GM18505 (cell line): ENCODE results near the gene BOLA1.
A peak's percentile ranks its signal among the peaks of the same experiment; 100 is the strongest.
"Not testable (repeated sequence)": the region's sequence is repeated elsewhere in the genome, so short reads cannot be mapped to it uniquely, and the experiment has no call there.

Experiments used
- ATAC-seq: cut with Tn5 transposase; IDR thresholded peaks from one replicate; pipeline ENCODE4 v1.9.1; 2021; ENCODE audit not compliant: unreplicated experiment
- POLR2A ChIP-seq: IDR thresholded peaks from 4 replicates; pipeline ENCODE4 v1.6.1; 2011; ENCODE audit warnings: borderline replicate concordance; ENCODE audit not compliant: insufficient read depth, insufficient read length; ENCODE audit errors: extremely low read depth

The BOLA1 gene

DNA sequence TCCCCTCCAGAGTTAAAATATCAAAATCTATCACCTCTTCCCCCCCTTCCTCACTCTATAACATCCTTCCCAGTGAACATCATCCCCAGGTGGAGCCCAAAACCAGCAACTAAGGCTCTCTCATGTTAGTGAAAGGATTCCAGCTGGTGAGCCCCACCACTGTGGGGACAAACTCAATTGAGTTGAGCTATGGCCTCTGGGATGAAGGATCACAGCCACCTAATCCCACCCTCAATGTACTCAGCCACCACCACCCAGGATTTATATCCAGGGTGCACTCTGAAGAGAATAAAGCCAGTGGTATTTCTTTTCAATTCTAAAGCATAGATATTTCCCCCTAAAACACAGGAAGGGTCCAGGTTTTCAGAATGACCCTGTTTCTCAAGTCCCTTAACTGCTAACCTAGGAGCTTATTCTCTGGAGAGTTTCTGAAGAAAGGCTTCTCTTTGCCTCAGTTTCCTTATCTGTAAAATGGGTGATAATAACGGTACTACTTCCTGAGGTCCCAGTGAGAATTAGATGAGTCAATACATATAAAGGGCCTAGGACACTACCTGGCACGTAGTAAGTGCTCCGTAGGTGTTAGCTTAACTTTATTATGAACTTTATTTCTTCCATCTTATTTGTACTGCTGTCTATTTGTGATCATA is 15.6 kb upstream of the BOLA1 start:
- no peak for TF ChIP-seq POLR2A
- ATAC-seq = no peak

DNA sequence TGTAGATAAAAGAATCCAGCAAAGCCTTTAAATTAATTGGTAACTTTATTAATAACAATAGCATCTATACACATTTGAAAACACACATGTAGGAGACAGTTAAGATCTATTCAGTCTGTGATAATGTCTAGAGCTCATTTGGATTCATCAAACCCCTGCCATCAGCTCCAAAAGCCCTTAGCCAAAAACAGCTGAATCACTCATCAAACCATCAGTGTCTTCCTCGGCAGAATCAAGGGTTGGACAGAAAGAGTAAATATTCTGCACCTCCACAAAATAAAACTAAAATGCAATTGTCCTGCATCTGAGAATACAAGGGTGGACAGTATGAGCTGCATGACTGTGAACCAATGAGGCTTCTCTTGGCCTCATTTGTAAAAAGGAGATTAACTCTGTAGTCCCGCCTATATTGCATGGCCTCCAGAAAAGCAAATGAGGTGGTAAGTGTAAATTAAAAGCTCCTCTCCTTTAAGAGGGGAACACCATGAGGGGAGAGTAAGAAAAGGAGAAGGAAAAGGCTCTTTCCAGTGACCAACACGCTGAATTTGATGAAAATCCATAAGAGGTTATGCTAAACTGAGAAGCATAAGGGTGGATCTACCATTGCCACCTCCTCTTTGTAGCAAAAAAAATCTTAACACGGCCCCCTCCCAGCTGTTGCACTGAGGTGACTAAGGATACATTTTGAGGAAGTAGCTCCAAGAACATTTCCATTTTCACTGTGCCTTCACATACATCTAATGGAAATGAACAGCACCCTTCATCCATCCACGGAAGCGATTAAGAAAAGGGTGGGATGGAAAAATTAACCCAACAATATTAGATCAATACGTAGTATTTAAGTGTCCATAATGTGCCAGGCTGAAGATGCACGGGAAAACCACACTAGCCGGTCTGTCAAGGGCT is 14.7 kb upstream of the BOLA1 start:
- peak; percentile 31 for TF ChIP-seq POLR2A

DNA sequence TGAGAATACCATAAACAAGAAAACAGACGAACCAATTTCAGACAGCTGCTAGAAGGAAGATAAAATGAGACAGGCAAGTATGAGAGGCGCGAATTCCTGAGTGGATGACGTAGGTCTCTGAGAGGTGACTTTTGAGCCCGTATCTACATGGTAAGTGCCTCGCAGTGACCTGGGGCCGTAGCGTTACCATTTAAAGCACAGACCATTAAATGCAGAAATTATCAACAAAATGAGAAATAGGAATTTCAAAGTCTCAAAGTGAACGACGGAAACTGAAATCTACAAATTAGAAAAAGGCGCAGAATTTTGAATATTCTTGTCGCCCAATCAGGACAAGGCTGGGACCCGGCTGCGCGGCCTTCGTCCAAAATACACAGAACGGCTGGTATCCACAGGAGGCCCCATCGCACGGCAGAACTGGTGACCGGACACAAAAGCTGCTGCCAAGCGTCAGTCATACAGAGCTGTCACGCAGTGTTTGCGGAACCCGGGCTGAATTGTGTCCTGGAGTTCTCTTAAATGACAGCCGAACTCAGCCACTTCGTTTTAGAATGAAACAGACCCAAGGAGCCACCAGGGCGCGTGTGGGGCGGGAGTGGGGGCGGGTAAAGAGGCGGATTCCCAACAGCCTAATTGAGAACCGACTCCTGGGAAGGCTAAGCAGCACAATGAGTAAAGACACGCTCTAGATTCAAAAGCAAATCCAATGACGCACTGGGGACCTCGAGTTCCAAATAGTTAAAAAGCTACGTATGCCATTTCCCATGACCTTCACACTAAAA is 13.8 kb upstream of the BOLA1 start:
- ATAC-seq = no peak

More for the DNA sequence above, 14.7 kb upstream of the BOLA1 start:
- no peak for ATAC-seq

DNA sequence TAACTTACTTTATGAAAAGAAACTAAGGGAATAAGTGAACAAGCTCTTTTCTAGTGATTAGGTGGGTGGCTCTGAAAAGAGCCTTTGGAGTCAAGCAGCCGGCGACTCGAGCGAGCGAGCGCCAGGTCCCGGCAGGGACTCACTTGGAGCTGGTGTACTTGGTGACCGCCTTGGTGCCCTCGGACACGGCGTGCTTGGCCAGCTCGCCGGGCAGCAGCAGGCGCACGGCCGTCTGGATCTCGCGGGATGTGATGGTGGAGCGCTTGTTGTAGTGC is 13.3 kb upstream of the BOLA1 start:
- peak; percentile 81 for TF ChIP-seq POLR2A
- not testable (repeated sequence) for ATAC-seq

More for the DNA sequence above, 13.8 kb upstream of the BOLA1 start:
- TF ChIP-seq POLR2A = peak; percentile 86

DNA sequence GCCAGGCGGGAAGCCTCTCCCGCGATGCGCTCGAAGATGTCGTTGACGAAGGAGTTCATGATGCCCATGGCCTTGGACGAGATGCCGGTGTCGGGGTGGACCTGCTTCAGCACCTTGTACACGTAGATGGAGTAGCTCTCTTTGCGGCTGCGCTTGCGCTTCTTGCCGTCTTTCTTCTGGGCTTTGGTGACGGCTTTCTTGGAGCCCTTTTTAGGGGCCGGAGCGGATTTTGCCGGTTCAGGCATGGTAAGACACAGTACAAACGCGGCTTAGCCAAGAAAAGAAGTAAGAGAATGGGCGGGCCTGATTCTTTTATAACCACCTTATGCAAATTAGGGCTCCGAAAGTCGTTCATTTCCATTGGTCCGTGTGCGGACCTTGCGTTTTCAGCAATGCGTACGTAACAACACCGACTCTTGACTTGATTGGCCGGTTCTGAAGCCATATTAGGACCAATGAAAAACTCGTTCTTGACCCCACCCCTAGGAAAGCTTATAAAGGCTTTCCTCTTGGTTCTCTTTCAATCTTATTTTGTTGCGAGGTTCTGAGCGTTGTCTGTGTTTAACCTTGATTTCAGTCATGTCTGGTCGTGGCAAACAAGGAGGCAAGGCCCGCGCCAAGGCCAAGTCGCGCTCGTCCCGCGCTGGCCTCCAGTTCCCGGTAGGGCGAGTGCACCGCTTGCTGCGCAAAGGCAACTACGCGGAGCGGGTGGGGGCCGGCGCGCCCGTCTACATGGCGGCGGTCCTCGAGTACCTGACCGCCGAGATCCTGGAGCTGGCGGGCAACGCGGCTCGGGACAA is 12.8 kb upstream of the BOLA1 start:
- peak; percentile 96 for TF ChIP-seq POLR2A
- ATAC-seq = peak; percentile 53

DNA sequence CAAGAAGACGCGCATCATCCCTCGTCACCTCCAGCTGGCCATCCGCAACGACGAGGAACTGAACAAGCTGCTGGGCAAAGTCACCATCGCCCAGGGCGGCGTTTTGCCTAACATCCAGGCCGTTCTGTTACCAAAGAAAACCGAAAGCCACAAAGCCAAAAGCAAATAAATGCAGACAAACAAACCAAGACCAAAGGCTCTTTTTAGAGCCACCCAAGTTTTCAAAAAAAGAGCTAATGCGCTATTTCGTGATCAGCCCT is 12.2 kb upstream of the BOLA1 start:
- TF ChIP-seq POLR2A = peak; percentile 73
- ATAC-seq = not testable (repeated sequence)

DNA sequence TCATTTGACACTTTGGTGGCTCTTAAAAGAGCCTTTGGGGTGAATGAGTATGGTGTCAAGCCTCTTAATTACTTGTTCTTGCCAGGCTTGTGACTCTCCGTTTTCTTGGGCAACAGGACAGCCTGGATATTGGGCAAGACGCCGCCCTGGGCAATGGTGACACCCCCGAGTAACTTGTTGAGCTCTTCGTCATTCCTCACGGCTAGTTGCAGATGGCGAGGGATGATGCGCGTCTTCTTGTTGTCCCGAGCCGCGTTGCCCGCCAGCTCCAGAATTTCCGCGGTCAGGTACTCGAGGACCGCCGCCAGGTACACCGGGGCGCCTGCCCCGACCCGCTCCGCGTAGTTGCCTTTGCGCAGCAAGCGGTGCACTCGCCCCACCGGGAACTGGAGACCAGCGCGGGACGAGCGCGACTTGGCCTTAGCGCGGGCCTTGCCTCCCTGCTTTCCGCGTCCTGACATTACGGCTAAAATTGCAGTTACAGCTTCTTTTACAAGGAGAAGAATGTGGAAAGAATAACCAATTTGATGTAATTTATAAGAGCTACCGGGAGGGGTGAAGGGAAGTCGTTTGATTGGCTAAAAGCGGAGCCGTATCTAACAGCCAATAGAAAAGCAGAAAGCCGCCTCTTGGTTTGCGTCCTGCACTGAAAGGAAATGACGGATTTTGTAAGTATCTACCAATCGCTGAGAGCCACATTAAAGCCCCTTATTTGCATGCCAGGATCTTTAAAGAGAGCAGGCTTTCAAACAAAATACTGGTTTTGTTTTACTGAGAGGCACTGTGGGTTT is 11.7 kb upstream of the BOLA1 start:
- peak; percentile 77 for TF ChIP-seq POLR2A

DNA sequence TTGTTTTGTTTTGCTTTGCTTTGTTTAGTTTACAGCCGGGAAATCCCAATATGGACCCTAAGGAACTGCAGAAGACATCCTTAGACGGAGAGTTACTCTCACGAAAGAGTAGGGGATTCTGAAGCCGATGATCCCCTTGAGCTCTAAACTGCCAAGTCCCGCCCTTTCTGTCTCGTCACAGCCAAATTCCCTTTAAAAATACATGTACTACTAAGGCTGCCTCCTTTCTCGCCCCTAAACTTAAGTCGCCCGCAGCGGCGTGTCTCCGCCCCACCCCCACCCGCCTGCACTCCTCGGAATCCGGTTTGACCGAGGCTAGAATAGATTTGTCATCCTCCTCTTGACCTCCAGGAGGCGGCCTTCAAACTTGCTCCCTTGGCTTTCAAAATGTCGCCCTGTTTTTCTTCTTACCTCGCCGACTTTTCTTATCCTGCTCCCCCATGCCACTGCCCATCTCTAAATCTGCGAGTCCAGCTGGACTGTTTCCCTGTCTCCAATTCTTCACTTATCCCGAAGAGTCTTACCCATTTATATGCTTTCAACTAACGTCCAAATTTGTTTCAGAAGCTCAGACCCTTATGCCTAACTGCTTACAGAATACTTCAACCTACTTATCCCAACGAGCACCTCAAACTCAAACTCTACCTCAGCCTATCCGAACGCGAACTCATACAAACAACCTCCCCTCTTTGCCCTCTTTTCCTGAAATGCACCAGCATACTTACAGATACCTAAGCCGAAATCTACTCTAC is 10.9 kb upstream of the BOLA1 start:
- ATAC-seq = peak; percentile 27
- TF ChIP-seq POLR2A = peak; percentile 92

More for the DNA sequence above, 11.7 kb upstream of the BOLA1 start:
- peak; percentile 44 for ATAC-seq

DNA sequence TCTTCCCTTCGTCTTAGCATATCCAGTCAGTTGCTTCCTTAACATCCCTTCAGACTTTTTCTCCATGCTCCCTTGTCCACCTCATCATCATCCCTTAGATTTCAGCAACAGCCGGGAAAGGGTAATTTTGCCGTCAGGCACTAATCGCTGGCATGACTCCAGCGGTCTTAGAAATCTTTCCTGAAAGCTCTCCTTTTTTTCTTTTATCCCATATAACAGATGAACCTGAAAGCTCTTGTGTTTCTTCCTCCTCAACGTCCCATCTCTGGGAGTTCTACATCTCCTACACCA is 10.4 kb upstream of the BOLA1 start:
- no peak for TF ChIP-seq POLR2A
- ATAC-seq = no peak

DNA sequence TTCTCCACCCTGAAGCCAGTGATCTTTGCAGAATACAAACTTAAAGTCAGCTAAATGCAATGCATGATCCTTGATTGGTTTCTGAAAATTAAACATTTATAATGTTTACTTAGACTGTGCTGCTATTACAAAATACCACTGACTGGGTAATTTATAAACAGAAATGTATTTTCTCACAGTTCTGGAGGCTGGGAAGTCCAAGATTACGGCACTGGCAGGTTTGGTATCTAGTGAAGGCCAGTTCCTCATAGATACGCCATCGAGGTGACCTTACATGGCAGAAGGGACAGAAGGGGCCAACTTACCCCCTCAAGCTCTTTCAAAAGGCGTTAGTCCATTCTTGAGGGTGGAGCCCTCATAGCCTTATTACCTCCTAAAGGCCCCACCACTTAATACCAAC is 2.8 kb upstream of the BOLA1 start:
- TF ChIP-seq POLR2A = no peak
- no peak for ATAC-seq

DNA sequence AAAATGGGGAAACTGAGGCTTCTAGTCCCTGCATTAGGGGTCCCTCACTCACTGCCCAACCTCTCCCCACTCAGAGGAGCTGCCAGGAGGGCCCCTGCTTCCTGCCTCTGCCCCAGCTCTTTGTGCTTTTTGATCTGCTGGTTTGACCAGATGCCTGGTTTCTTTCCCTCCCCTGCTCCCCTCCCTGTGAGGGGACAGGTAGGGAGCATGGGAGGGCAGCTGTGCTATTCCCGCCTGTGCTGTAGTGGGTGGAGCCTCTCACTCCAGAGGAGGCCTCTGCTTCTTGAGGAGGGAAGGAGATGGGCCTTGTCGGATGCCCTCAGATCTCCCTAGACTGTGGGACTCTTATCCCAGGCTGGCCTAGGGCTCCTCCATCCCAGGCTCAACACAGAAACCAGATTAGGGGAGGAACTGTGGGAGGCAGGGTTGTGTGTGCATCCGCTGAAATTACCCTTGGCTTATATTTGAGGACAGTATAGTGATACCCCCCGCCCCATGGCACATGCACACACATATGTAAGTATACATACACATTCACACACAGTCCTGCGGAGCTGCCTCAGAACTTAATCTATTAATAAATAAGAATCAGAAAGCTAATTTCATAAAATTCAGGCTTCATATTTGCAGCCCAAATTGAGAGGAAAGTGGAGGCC is 4.6 kb downstream of the BOLA1 start:
- ATAC-seq = no peak
- TF ChIP-seq POLR2A = no peak
